ENCODE data around the gene CTNNA3. TPM values are rescaled to one million over a fixed set of nuclear protein-coding genes. Genes with fewer than 3 reads are reported as not detected.

Gene CTNNA3
- total and polyA plus RNA-seq, 5 donors from 2014 or later = not detected

- Histone ChIP-seq H3K27ac (ENCODE audit: insufficient read depth, low read length, poor library complexity, severe bottlenecking) (no peak overlapping the region), H3K4me1 (ENCODE audit: control insufficient read depth, insufficient read depth, low read length, poor library complexity, severe bottlenecking) (no peaks in the 10 kb centered on the region), H3K36me3 (ENCODE audit: control insufficient read depth, insufficient read depth, low read length) (no peaks in the 10 kb centered on the region), H3K27me3 (ENCODE audit: control insufficient read depth, insufficient read depth, low read length) (peaks cover 2% of the 10 kb centered on the region), H3K4me3 (ENCODE audit: low read depth, low read length) (no peak overlapping the region), H3K9me3 (ENCODE audit: control insufficient read depth in 2 of 2, low read length in 2 of 2) (no peaks in the 10 kb centered on the region)
- peaks cover 14% of the 10 kb centered on the region for H3K27me3 Mint-ChIP-seq
- H3K4me3 Mint-ChIP-seq = no peak overlapping the region
- no peak overlapping the region for H3K27ac Mint-ChIP-seq
- H3K9me3 Mint-ChIP-seq = peaks cover 0 to 1% (median 0%) of the 10 kb centered on the region in 7 donors
- ATAC-seq (ENCODE audit: low read depth in 2 of 2) (no peak), DNase-seq (no peak)
- H3K36me3 Mint-ChIP-seq = no peaks in the 10 kb centered on the region
- H3K4me1 Mint-ChIP-seq = no peaks in the 10 kb centered on the region
Measured at GRCh38 chr10:67665491-67665890, 30.5 kb downstream of the CTNNA3 start.

- H3K9me3 ChIP-seq (ENCODE audit: control insufficient read depth in 2 of 2, low read length in 2 of 2) = no peaks in the 10 kb centered on the region
- H3K36me3 Mint-ChIP-seq = no peaks in the 10 kb centered on the region
- H3K27ac ChIP-seq (ENCODE audit: insufficient read depth, low read length, poor library complexity, severe bottlenecking) = no peak overlapping the region
- H3K4me1 ChIP-seq (ENCODE audit: control insufficient read depth, insufficient read depth, low read length, poor library complexity, severe bottlenecking) = no peaks in the 10 kb centered on the region
- DNase-seq = no peak
- H3K9me3 Mint-ChIP-seq = peaks cover 0 to 1% (median 0%) of the 10 kb centered on the region in 7 donors
- ATAC-seq (ENCODE audit: low read depth in 2 of 2) = no peak
- no peak overlapping the region for H3K27ac Mint-ChIP-seq
- peaks cover 19% of the 10 kb centered on the region for H3K27me3 Mint-ChIP-seq
- H3K36me3 ChIP-seq (ENCODE audit: control insufficient read depth, insufficient read depth, low read length) = no peaks in the 10 kb centered on the region
- H3K4me3 Mint-ChIP-seq = no peak overlapping the region
- no peak overlapping the region for H3K4me3 ChIP-seq (ENCODE audit: low read depth, low read length)
- H3K27me3 ChIP-seq (ENCODE audit: control insufficient read depth, insufficient read depth, low read length) = peaks cover 2% of the 10 kb centered on the region
- no peaks in the 10 kb centered on the region for H3K4me1 Mint-ChIP-seq
Measured at GRCh38 chr10:67664942-67665341, 31.1 kb downstream of the CTNNA3 start.

- peaks cover 24% of the 10 kb centered on the region for H3K27me3 Mint-ChIP-seq
- peaks cover 0 to 1% (median 0%) of the 10 kb centered on the region in 7 donors for H3K9me3 Mint-ChIP-seq
- H3K4me1 ChIP-seq (ENCODE audit: control insufficient read depth, insufficient read depth, low read length, poor library complexity, severe bottlenecking) = no peaks in the 10 kb centered on the region
- peaks cover 4% of the 10 kb centered on the region for H3K27me3 ChIP-seq (ENCODE audit: control insufficient read depth, insufficient read depth, low read length)
- no peak overlapping the region for H3K4me3 Mint-ChIP-seq
- no peaks in the 10 kb centered on the region for H3K36me3 Mint-ChIP-seq
- no peak overlapping the region for H3K4me3 ChIP-seq (ENCODE audit: low read depth, low read length)
- ATAC-seq (ENCODE audit: low read depth in 2 of 2) = no peak
- H3K4me1 Mint-ChIP-seq = no peaks in the 10 kb centered on the region
- H3K9me3 ChIP-seq (ENCODE audit: control insufficient read depth in 2 of 2, low read length in 2 of 2) = no peaks in the 10 kb centered on the region
- no peak overlapping the region for H3K27ac Mint-ChIP-seq
- DNase-seq = no peak
- no peaks in the 10 kb centered on the region for H3K36me3 ChIP-seq (ENCODE audit: control insufficient read depth, insufficient read depth, low read length)
- no peak overlapping the region for H3K27ac ChIP-seq (ENCODE audit: insufficient read depth, low read length, poor library complexity, severe bottlenecking)
Measured at GRCh38 chr10:67663449-67664087, 32.4 kb downstream of the CTNNA3 start.

DNA sequence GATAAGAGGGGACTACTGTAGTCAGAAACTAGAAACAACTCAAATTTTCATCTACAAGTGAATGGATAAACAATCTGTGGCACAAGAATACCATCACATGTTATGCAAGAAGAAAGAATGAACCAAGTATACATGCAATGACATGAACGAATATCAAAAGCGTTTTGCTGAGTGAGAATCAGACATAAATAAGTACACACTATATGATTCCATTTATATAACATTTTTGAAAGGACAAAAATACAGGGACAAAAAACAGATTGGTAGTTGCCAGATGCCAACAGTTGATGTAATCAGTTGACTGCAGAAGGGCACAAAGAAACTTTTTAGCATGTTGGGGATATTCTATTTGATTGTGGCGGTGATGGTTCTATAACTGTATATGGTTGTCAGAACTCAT lies 33.6 kb downstream of the CTNNA3 start:
- DNase-seq (no peak), ATAC-seq (ENCODE audit: low read depth in 2 of 2) (no peak)
- Mint-ChIP-seq H3K4me1 (no peaks in the 10 kb centered on the region), H3K36me3 (no peaks in the 10 kb centered on the region), H3K4me3 (no peak overlapping the region), H3K27me3 (peaks cover 28% of the 10 kb centered on the region), H3K27ac (no peak overlapping the region), H3K9me3 (peaks cover 0 to 1% (median 0%) of the 10 kb centered on the region in 7 donors)
- Histone ChIP-seq H3K27ac (ENCODE audit: insufficient read depth, low read length, poor library complexity, severe bottlenecking) (no peak overlapping the region), H3K27me3 (ENCODE audit: control insufficient read depth, insufficient read depth, low read length) (peaks cover 8% of the 10 kb centered on the region), H3K36me3 (ENCODE audit: control insufficient read depth, insufficient read depth, low read length) (no peaks in the 10 kb centered on the region), H3K4me3 (ENCODE audit: low read depth, low read length) (no peak overlapping the region), H3K4me1 (ENCODE audit: control insufficient read depth, insufficient read depth, low read length, poor library complexity, severe bottlenecking) (no peaks in the 10 kb centered on the region), H3K9me3 (ENCODE audit: control insufficient read depth in 2 of 2, low read length in 2 of 2) (no peaks in the 10 kb centered on the region)

DNA sequence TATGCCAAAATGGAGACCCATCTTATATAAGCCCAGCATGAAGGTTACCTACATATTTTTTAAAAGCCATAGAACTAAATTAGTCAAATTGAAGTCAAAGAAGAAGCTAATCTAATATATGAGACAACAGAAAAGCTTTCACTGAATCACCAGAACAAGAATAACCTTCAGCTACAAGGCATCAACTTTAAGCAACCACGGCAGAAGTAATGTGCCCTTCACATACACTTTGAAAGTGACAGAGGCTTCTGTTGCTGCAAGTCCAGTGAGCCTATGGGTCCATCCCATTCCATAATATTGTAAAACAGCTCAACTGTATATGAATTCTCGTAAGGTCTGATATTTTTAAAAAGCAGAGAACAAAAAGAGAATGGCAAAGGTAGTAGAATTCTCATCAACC lies 36.5 kb downstream of the CTNNA3 start:
- H3K9me3 ChIP-seq (ENCODE audit: control insufficient read depth in 2 of 2, low read length in 2 of 2) = no peaks in the 10 kb centered on the region
- no peaks in the 10 kb centered on the region for H3K36me3 ChIP-seq (ENCODE audit: control insufficient read depth, insufficient read depth, low read length)
- H3K27me3 Mint-ChIP-seq = peaks cover 35% of the 10 kb centered on the region
- H3K27ac Mint-ChIP-seq = no peak overlapping the region
- H3K36me3 Mint-ChIP-seq = no peaks in the 10 kb centered on the region
- no peak overlapping the region for H3K4me3 ChIP-seq (ENCODE audit: low read depth, low read length)
- no peaks in the 10 kb centered on the region for H3K4me1 Mint-ChIP-seq
- H3K27me3 ChIP-seq (ENCODE audit: control insufficient read depth, insufficient read depth, low read length) = peaks cover 13% of the 10 kb centered on the region
- ATAC-seq (ENCODE audit: low read depth in 2 of 2) (no peak), DNase-seq (no peak)
- no peaks in the 10 kb centered on the region for H3K4me1 ChIP-seq (ENCODE audit: control insufficient read depth, insufficient read depth, low read length, poor library complexity, severe bottlenecking)
- H3K27ac ChIP-seq (ENCODE audit: insufficient read depth, low read length, poor library complexity, severe bottlenecking) = no peak overlapping the region
- peaks cover 0 to 1% (median 0%) of the 10 kb centered on the region in 7 donors for H3K9me3 Mint-ChIP-seq
- H3K4me3 Mint-ChIP-seq = no peak overlapping the region

GRCh38 chr10:67657775-67658174 lies 38.2 kb downstream of the CTNNA3 start:
- Mint-ChIP-seq H3K27me3 (peaks cover 35% of the 10 kb centered on the region), H3K27ac (peak overlapping the region in 1 of 3 donors; percentile 79), H3K4me3 (no peak overlapping the region), H3K36me3 (no peaks in the 10 kb centered on the region), H3K9me3 (peaks cover 0 to 2% (median 0%) of the 10 kb centered on the region in 7 donors), H3K4me1 (no peaks in the 10 kb centered on the region)
- Histone ChIP-seq H3K4me3 (ENCODE audit: low read depth, low read length) (no peak overlapping the region), H3K4me1 (ENCODE audit: control insufficient read depth, insufficient read depth, low read length, poor library complexity, severe bottlenecking) (no peaks in the 10 kb centered on the region), H3K27me3 (ENCODE audit: control insufficient read depth, insufficient read depth, low read length) (peaks cover 13% of the 10 kb centered on the region), H3K9me3 (ENCODE audit: control insufficient read depth in 2 of 2, low read length in 2 of 2) (no peaks in the 10 kb centered on the region), H3K27ac (ENCODE audit: insufficient read depth, low read length, poor library complexity, severe bottlenecking) (no peak overlapping the region), H3K36me3 (ENCODE audit: control insufficient read depth, insufficient read depth, low read length) (no peaks in the 10 kb centered on the region)
- ATAC-seq (ENCODE audit: low read depth in 2 of 2) = no peak
- no peak for DNase-seq

GRCh38 chr10:67650558-67650957 lies 45.4 kb downstream of the CTNNA3 start:
- H3K27ac ChIP-seq (ENCODE audit: insufficient read depth, low read length, poor library complexity, severe bottlenecking) = no peak overlapping the region
- no peak for ATAC-seq (ENCODE audit: low read depth in 2 of 2)
- H3K27me3 ChIP-seq (ENCODE audit: control insufficient read depth, insufficient read depth, low read length) = peaks cover 4% of the 10 kb centered on the region
- H3K4me1 Mint-ChIP-seq = no peaks in the 10 kb centered on the region
- H3K4me3 ChIP-seq (ENCODE audit: low read depth, low read length) = no peak overlapping the region
- H3K27me3 Mint-ChIP-seq = no peaks in the 10 kb centered on the region
- H3K9me3 ChIP-seq (ENCODE audit: control insufficient read depth in 2 of 2, low read length in 2 of 2) = no peaks in the 10 kb centered on the region
- peaks cover 0 to 4% (median 0%) of the 10 kb centered on the region in 7 donors for H3K9me3 Mint-ChIP-seq
- H3K36me3 ChIP-seq (ENCODE audit: control insufficient read depth, insufficient read depth, low read length) = no peaks in the 10 kb centered on the region
- no peaks in the 10 kb centered on the region for H3K36me3 Mint-ChIP-seq
- H3K4me3 Mint-ChIP-seq = no peak overlapping the region
- H3K4me1 ChIP-seq (ENCODE audit: control insufficient read depth, insufficient read depth, low read length, poor library complexity, severe bottlenecking) = no peaks in the 10 kb centered on the region
- no peak overlapping the region for H3K27ac Mint-ChIP-seq
- DNase-seq = no peak

- no peaks in the 10 kb centered on the region for H3K36me3 Mint-ChIP-seq
- no peaks in the 10 kb centered on the region for H3K9me3 ChIP-seq (ENCODE audit: control insufficient read depth in 2 of 2, low read length in 2 of 2)
- no peak overlapping the region for H3K4me3 Mint-ChIP-seq
Measured at GRCh38 chr10:67648613-67649229, 47.3 kb downstream of the CTNNA3 start.

More at GRCh38 chr10:67648613-67649229, 47.3 kb downstream of the CTNNA3 start:
- H3K4me1 ChIP-seq (ENCODE audit: control insufficient read depth, insufficient read depth, low read length, poor library complexity, severe bottlenecking) = no peaks in the 10 kb centered on the region
- no peaks in the 10 kb centered on the region for H3K27me3 Mint-ChIP-seq
- peaks cover 0 to 5% (median 0%) of the 10 kb centered on the region in 7 donors for H3K9me3 Mint-ChIP-seq
- H3K27ac ChIP-seq (ENCODE audit: insufficient read depth, low read length, poor library complexity, severe bottlenecking) = no peak overlapping the region
- no peaks in the 10 kb centered on the region for H3K4me1 Mint-ChIP-seq
- ATAC-seq (ENCODE audit: low read depth in 2 of 2) (no peak), DNase-seq (no peak)
- no peak overlapping the region for H3K4me3 ChIP-seq (ENCODE audit: low read depth, low read length)
- no peak overlapping the region for H3K27ac Mint-ChIP-seq
- no peaks in the 10 kb centered on the region for H3K36me3 ChIP-seq (ENCODE audit: control insufficient read depth, insufficient read depth, low read length)
- peaks cover 2% of the 10 kb centered on the region for H3K27me3 ChIP-seq (ENCODE audit: control insufficient read depth, insufficient read depth, low read length)
